A549 (cell line): ENCODE data around the gene CREB5. TPM values are rescaled to one million over a fixed set of nuclear protein-coding genes. Genes with fewer than 3 reads are reported as not detected.

Experiments
- ATAC-seq, 2 experiments: fragments of 200-7000 bp in 1 of 2; fragments of >200 bp in 1 of 2; cut with Nextera tagmentation in 1 of 2; cut with Tn5 transposase in 1 of 2; 3 replicates each; pipeline versions ENCODE4 v1.8.0 to v1.9.1; 2018 to 2020; ENCODE audit warnings: mild to moderate bottlenecking in 1 of 2, moderate library complexity in 1 of 2
- CTCF ChIA-PET: fragments of 300-600 bp; sonication (Branson Sonifier 250); formaldehyde crosslinking; extraction: SDS; loops from one replicate; lab custom pipeline; 2021; ENCODE audit warnings: antibody characterized with exemption, inconsistent platforms; lab: Yijun Ruan, JAX
- POLR2A ChIA-PET: fragments of 350-600 bp; formaldehyde crosslinking; extraction: SDS; loops from one replicate; lab custom pipeline; 2021; ENCODE audit warnings: antibody characterized with exemption, inconsistent platforms; lab: Yijun Ruan, JAX
- DNase-seq, 2 experiments: peaks; one replicate each; pipeline versions ENCODE4 v3.0.0 to v3.0.0-alpha.2; 2011 to 2016; ENCODE audit warnings: low read depth in 1 of 2, low spot score in 1 of 2
- FAIRE-seq: peaks from 2 replicates; lab custom pipeline; 2011; peaks lifted over from hg19 to GRCh38; lab: Jason Lieb, UNC
- H3K27ac ChIP-seq, 2 experiments: fragments of >200 bp; sonication (Bioruptor Twin); formaldehyde crosslinking; 3 replicates each; pipeline ENCODE4 v1.5.1; 2016 to 2017
- H3K4me1 ChIP-seq: fragments of >200 bp; sonication (Bioruptor Twin); formaldehyde crosslinking; 3 replicates; pipeline ENCODE4 v1.6.1; 2016
- H3K4me2 ChIP-seq: fragments of >200 bp; sonication (Bioruptor Twin); formaldehyde crosslinking; 3 replicates; pipeline ENCODE4 v1.6.1; 2016
- H3K4me3 ChIP-seq: fragments of >200 bp; sonication (Bioruptor Twin); formaldehyde crosslinking; 3 replicates; pipeline ENCODE4 v1.5.1; 2016
- H3K9me3 ChIP-seq: fragments of >200 bp; sonication (Bioruptor Twin); formaldehyde crosslinking; 3 replicates; pipeline ENCODE4 v1.6.1; 2016
- CBX2 ChIP-seq: fragments of 200-600 bp; sonication (generic); IDR thresholded peaks from 2 replicates; pipeline ENCODE4 v1.6.1; 2016; ENCODE audit warnings: low read depth, mild to moderate bottlenecking, borderline replicate concordance
- CEBPB ChIP-seq, 2 experiments: fragments of >200 bp in 1 of 2; sonication (Bioruptor Twin) in 1 of 2; formaldehyde crosslinking in 1 of 2; IDR thresholded peaks; 2 replicates each; pipeline ENCODE4 v1.6.1; 2012 to 2016
- CHD2 ChIP-seq: fragments of 150-350 bp; IDR thresholded peaks from 2 replicates; pipeline ENCODE4 v1.6.1; 2014; ENCODE audit warnings: low read length; ENCODE audit not compliant: partially characterized antibody
- EHMT2 ChIP-seq: fragments of 200-600 bp; sonication (generic); IDR thresholded peaks from 2 replicates; pipeline ENCODE4 v1.6.1; 2016; ENCODE audit warnings: antibody characterized with exemption, low read depth, mild to moderate bottlenecking, moderate library complexity
- FOSL2 ChIP-seq, 2 experiments: fragments of 450-650 bp in 1 of 2; fragments of >200 bp in 1 of 2; sonication (Bioruptor Twin) in 1 of 2; formaldehyde crosslinking; IDR thresholded peaks; 2 replicates each; pipeline versions ENCODE4 v1.5.0 to v1.6.1; 2016 to 2020; ENCODE audit warnings: mild to moderate bottlenecking in 1 of 2, moderate library complexity in 1 of 2
- FOXS1 ChIP-seq: fragments of 250-450 bp; sonication (Bioruptor Pico); IDR thresholded peaks from 2 replicates; pipeline ENCODE4 v1.5.0; 2020; ENCODE audit warnings: mild to moderate bottlenecking, moderate library complexity
- HDAC2 ChIP-seq: fragments of 200-600 bp; sonication (generic); IDR thresholded peaks from 2 replicates; pipeline ENCODE4 v1.6.1; 2016
- HOXA7 ChIP-seq: fragments of 250-450 bp; sonication (Bioruptor Pico); IDR thresholded peaks from 2 replicates; pipeline ENCODE4 v1.5.0; 2020; ENCODE audit warnings: mild to moderate bottlenecking, moderate library complexity
- HOXB13 ChIP-seq: fragments of 250-450 bp; sonication (Bioruptor Pico); IDR thresholded peaks from 2 replicates; pipeline ENCODE4 v1.5.0; 2020; ENCODE audit warnings: low read depth, mild to moderate bottlenecking, moderate library complexity
- HOXB5 ChIP-seq: fragments of 250-450 bp; sonication (Bioruptor Pico); IDR thresholded peaks from 2 replicates; pipeline ENCODE4 v1.5.0; 2020; ENCODE audit warnings: mild to moderate bottlenecking, moderate library complexity
- JUN ChIP-seq, 2 experiments: fragments of >200 bp; sonication (Bioruptor Twin); formaldehyde crosslinking; IDR thresholded peaks; 2 replicates in 1 of 2; 3 replicates in 1 of 2; pipeline ENCODE4 v1.6.1; 2016 to 2017
- PHF8 ChIP-seq: fragments of 200-600 bp; sonication (generic); IDR thresholded peaks from 2 replicates; pipeline ENCODE4 v1.6.1; 2016; ENCODE audit warnings: low read depth, mild to moderate bottlenecking, antibody characterized with exemption, moderate library complexity, borderline replicate concordance
- RARB ChIP-seq: fragments of 250-450 bp; sonication (Bioruptor Pico); IDR thresholded peaks from 2 replicates; pipeline ENCODE4 v1.8.0; 2021; ENCODE audit warnings: mild to moderate bottlenecking, moderate library complexity
- RCOR1 ChIP-seq: fragments of 150-350 bp; IDR thresholded peaks from 2 replicates; pipeline ENCODE4 v1.6.1; 2014; ENCODE audit warnings: antibody characterized with exemption, low read length, low read depth
- ZFP36 ChIP-seq: fragments of 450-650 bp; IDR thresholded peaks from 2 replicates; pipeline ENCODE4 v1.6.1; 2014; ENCODE audit warnings: borderline replicate concordance; ENCODE audit not compliant: partially characterized antibody
- WGBS: methylation state at CpG from one replicate; pipeline ENCODE4 v1.1.6; 2017; ENCODE audit errors: missing lambda C conversion rate; 5-methylcytosine and 5-hydroxymethylcytosine counted together
- polyA plus RNA-seq, 4 experiments: library from polyadenylated mRNA; depleted of rRNA in 3 of 4; stranded (reverse); fragments of >200 nt; fragmentation: RNase III in 1 of 4; extraction: RNeasy Plus Mini Kit Qiagen cat#74134 plus additional on column Dnase treatment in 1 of 4; gene quantifications; 2 replicates in 3 of 4; 3 replicates in 1 of 4; pipeline ENCODE4 v1.2.3, GENCODE V29; 2011 to 2017
- TF ChIP-seq, protein P1 (sequence below): fragments of 150-350 bp; IDR thresholded peaks from 2 replicates; pipeline ENCODE4 v1.6.1; 2014; ENCODE audit warnings: low read depth, mild to moderate bottlenecking, low read length
- TF ChIP-seq, protein P2 (sequence below): fragments of >200 bp; sonication (Bioruptor Twin); formaldehyde crosslinking; IDR thresholded peaks from 3 replicates; pipeline ENCODE4 v1.6.1; 2016
- TF ChIP-seq, protein P3 (sequence below): fragments of 200-600 bp; sonication (generic); IDR thresholded peaks from 2 replicates; pipeline ENCODE4 v1.6.1; 2016; ENCODE audit warnings: antibody characterized with exemption, mild to moderate bottlenecking, moderate library complexity

CREB5 gene
- polyA plus RNA-seq, 2 of the 4 experiments (the other 2 are of a cell fraction): 0.61 to 1.5 TPM

DNA sequence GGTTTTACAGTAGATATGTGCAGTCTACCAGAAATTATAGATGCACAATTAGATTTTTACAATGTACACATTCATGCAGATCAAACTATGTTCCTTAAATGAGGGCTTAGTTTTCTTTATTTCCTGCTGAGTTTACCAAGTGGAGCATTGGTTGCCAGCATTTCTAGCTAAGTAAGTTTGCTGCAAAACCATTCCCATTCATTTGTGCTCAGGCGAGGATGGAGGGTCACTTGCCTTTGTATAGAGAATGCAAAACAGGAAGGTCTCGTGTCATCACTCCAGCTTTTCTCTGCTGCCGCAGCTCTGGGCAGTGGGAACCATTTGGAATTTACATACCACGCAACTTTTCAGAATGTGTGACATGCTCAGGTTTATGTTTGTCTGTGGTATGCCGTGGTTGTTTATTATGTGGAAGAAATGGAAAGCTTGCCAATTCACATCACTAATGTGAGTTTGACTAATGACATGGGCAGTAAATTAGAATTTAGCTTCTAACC lies 347.2 kb downstream of the CREB5 start:
- no peak for FAIRE-seq

DNA sequence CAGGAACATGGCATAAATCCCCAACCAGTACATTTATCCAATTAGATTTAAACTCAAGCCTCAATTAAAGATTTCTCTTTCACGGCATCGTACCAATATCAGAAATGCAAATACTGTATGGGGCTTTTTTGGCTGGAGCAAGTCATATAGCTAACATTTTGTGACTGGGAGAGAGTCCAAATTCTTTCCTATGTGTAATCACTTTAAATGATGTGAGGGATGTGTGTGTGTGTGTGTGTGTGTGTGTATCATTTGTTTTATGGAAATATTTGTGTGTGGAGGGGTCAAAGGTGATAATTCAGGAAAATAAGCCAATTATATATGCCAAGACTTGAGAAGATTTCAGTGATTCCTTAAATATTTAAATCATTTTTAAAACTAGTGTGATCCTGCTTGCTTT lies 349.2 kb downstream of the CREB5 start:
- H3K9me3 ChIP-seq: no peaks in the 10 kb centered on the region
- H3K4me1 ChIP-seq: no peaks in the 10 kb centered on the region
- no peak overlapping the region for H3K4me3 ChIP-seq
- no peak for DNase-seq
- TF ChIP-seq FOXS1: no peak
- no peak for TF ChIP-seq CHD2
- TF ChIP-seq CBX2: no peak
- TF ChIP-seq RARB (CRISPR knock-in tag): no peak
- no peak for TF ChIP-seq HDAC2
- TF ChIP-seq, protein P1, sequence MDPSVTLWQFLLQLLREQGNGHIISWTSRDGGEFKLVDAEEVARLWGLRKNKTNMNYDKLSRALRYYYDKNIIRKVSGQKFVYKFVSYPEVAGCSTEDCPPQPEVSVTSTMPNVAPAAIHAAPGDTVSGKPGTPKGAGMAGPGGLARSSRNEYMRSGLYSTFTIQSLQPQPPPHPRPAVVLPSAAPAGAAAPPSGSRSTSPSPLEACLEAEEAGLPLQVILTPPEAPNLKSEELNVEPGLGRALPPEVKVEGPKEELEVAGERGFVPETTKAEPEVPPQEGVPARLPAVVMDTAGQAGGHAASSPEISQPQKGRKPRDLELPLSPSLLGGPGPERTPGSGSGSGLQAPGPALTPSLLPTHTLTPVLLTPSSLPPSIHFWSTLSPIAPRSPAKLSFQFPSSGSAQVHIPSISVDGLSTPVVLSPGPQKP: no peak
- no peak for TF ChIP-seq EHMT2
- TF ChIP-seq CEBPB (IDR thresholded peaks at IDR 0.05): no peak
- no peak for TF ChIP-seq PHF8
- FAIRE-seq: no peak
- no peak overlapping the region for H3K27ac ChIP-seq
- no peak for ATAC-seq
- no peak overlapping the region for H3K4me2 ChIP-seq
- ChIA-PET POLR2A (no interaction called here), CTCF (no interaction called here)
- WGBS: 87% methylated on average over 2 of the region's 2 CpGs

More for the DNA sequence above, 347.2 kb downstream of the CREB5 start:
- ChIA-PET POLR2A (no interaction called here), CTCF (interaction anchor here (1.1 kb wide), 2 partner anchors 9 to 162 kb away, joined by 3 read pairs; no protein-coding TSS in a partner anchor)
- Histone ChIP-seq H3K9me3 (no peaks in the 10 kb centered on the region), H3K27ac (no peak overlapping the region), H3K4me3 (no peak overlapping the region), H3K4me2 (no peak overlapping the region), H3K4me1 (no peaks in the 10 kb centered on the region)
- ATAC-seq (no peak), DNase-seq (no peak)
- 57% methylated on average over 5 of the region's 5 CpGs for WGBS
- TF ChIP-seq FOSL2 (IDR thresholded peaks at IDR 0.05) (no peak), FOSL2 (CRISPR knock-in tag; IDR thresholded peaks at IDR 0.05) (no peak), RARB (CRISPR knock-in tag) (no peak), HOXA7 (no peak), CBX2 (no peak), RCOR1 (no peak), ZFP36 (no peak), HOXB5 (no peak), HOXB13 (CRISPR knock-in tag) (no peak), JUN (IDR thresholded peaks at IDR 0.05) (no peak)
- TF ChIP-seq, protein P2, sequence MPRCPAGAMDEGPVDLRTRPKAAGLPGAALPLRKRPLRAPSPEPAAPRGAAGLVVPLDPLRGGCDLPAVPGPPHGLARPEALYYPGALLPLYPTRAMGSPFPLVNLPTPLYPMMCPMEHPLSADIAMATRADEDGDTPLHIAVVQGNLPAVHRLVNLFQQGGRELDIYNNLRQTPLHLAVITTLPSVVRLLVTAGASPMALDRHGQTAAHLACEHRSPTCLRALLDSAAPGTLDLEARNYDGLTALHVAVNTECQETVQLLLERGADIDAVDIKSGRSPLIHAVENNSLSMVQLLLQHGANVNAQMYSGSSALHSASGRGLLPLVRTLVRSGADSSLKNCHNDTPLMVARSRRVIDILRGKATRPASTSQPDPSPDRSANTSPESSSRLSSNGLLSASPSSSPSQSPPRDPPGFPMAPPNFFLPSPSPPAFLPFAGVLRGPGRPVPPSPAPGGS: no peak
- TF ChIP-seq, protein P3, sequence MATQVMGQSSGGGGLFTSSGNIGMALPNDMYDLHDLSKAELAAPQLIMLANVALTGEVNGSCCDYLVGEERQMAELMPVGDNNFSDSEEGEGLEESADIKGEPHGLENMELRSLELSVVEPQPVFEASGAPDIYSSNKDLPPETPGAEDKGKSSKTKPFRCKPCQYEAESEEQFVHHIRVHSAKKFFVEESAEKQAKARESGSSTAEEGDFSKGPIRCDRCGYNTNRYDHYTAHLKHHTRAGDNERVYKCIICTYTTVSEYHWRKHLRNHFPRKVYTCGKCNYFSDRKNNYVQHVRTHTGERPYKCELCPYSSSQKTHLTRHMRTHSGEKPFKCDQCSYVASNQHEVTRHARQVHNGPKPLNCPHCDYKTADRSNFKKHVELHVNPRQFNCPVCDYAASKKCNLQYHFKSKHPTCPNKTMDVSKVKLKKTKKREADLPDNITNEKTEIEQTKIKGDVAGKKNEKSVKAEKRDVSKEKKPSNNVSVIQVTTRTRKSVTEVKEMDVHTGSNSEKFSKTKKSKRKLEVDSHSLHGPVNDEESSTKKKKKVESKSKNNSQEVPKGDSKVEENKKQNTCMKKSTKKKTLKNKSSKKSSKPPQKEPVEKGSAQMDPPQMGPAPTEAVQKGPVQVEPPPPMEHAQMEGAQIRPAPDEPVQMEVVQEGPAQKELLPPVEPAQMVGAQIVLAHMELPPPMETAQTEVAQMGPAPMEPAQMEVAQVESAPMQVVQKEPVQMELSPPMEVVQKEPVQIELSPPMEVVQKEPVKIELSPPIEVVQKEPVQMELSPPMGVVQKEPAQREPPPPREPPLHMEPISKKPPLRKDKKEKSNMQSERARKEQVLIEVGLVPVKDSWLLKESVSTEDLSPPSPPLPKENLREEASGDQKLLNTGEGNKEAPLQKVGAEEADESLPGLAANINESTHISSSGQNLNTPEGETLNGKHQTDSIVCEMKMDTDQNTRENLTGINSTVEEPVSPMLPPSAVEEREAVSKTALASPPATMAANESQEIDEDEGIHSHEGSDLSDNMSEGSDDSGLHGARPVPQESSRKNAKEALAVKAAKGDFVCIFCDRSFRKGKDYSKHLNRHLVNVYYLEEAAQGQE: no peak
